IMR-90 (cell line): ENCODE measurements around the gene RPN1. TPM values are rescaled to one million over a fixed set of nuclear protein-coding genes. Genes with fewer than 3 reads are reported as not detected.
A peak's percentile ranks its signal among the peaks of the same experiment; 100 is the strongest.

Experiments
- ATAC-seq: fragments of 200-7000 bp; cut with Tn5 transposase; 2 replicates; pipeline ENCODE4 v1.9.1; 2020; ENCODE audit warnings: low read depth, mild to moderate bottlenecking, moderate library complexity
- BruUV-seq: library from RNA; stranded (reverse); fragments of 400-500 nt; replicated peaks from 2 replicates; lab custom pipeline; 2021; lab: Mats Ljungman, UMichigan
- CTCF ChIA-PET: fragments of 300-600 bp; formaldehyde crosslinking; extraction: SDS; loops from one replicate; lab custom pipeline; 2021; ENCODE audit warnings: antibody characterized with exemption; lab: Yijun Ruan, JAX
- POLR2A ChIA-PET: fragments of 300-600 bp; sonication (Branson Sonifier 250); formaldehyde crosslinking; loops from one replicate; lab custom pipeline; 2022; ENCODE audit warnings: antibody characterized with exemption; ENCODE audit not compliant: unreplicated experiment; lab: Charles Lee
- DNase-seq: peaks from one replicate; pipeline ENCODE4 v3.0.0; 2013
- H2AFZ ChIP-seq: replicated peaks from 2 replicates; pipeline ENCODE3; 2013; ENCODE audit warnings: low read length, mild to moderate bottlenecking; ENCODE audit not compliant: poor library complexity
- H2AK5ac ChIP-seq: 2 replicates; pipeline ENCODE4 v1.6.1; 2013; ENCODE audit warnings: low read depth, low read length, inconsistent platforms
- H2AK9ac ChIP-seq: replicated peaks from 2 replicates; pipeline ENCODE3; 2013; ENCODE audit warnings: mild to moderate bottlenecking, low read depth, low read length, moderate library complexity; ENCODE audit not compliant: poor library complexity
- H2BK120ac ChIP-seq: 2 replicates; pipeline ENCODE4 v1.6.1; 2013; ENCODE audit warnings: low read depth, low read length, inconsistent platforms
- H2BK15ac ChIP-seq: 3 replicates; pipeline ENCODE4 v1.6.1; 2013; ENCODE audit warnings: low read depth, low read length, inconsistent platforms
- H2BK20ac ChIP-seq: 2 replicates; pipeline ENCODE4 v1.6.1; 2013; ENCODE audit warnings: low read depth, mild to moderate bottlenecking, inconsistent platforms, low read length, moderate library complexity
- H2BK5ac ChIP-seq: 2 replicates; pipeline ENCODE4 v1.6.1; 2013; ENCODE audit warnings: mild to moderate bottlenecking, low read depth, low read length, inconsistent platforms; ENCODE audit not compliant: poor library complexity, severe bottlenecking
- H3K14ac ChIP-seq: replicated peaks from 2 replicates; pipeline ENCODE4 v1.6.1; 2013; ENCODE audit warnings: low read depth, low read length, inconsistent platforms
- H3K18ac ChIP-seq: 2 replicates; pipeline ENCODE4 v1.6.1; 2013; ENCODE audit warnings: low read depth, low read length, control low read depth
- H3K23ac ChIP-seq: 2 replicates; pipeline ENCODE4 v1.6.1; 2013; ENCODE audit warnings: low read depth, low read length, inconsistent platforms
- H3K27ac ChIP-seq: 2 replicates; pipeline ENCODE4 v1.5.1; 2013; ENCODE audit warnings: mild to moderate bottlenecking, control low read depth, low read length; ENCODE audit not compliant: insufficient read depth
- H3K27me3 ChIP-seq: 2 replicates; pipeline ENCODE4 v1.6.1; 2013; ENCODE audit warnings: low read length; ENCODE audit not compliant: control insufficient read depth, insufficient read depth
- H3K36me3 ChIP-seq: 2 replicates; pipeline ENCODE4 v1.6.1; 2013; ENCODE audit warnings: low read length, mixed read lengths; ENCODE audit not compliant: control insufficient read depth, insufficient read depth
- H3K4ac ChIP-seq: 2 replicates; pipeline ENCODE4 v1.6.1; 2013; ENCODE audit warnings: low read depth, low read length, inconsistent platforms
- H3K4me1 ChIP-seq: 2 replicates; pipeline ENCODE4 v1.6.1; 2013; ENCODE audit warnings: low read length, mixed read lengths; ENCODE audit not compliant: control insufficient read depth, insufficient read depth
- H3K4me2 ChIP-seq: 2 replicates; pipeline ENCODE4 v1.6.1; 2013; ENCODE audit warnings: low read depth, mild to moderate bottlenecking, control low read depth, low read length, moderate library complexity
- H3K4me3 ChIP-seq: 2 replicates; pipeline ENCODE4 v1.5.1; 2013; ENCODE audit warnings: low read depth, mild to moderate bottlenecking, control low read depth, low read length, moderate library complexity; ENCODE audit not compliant: insufficient read depth
- H3K56ac ChIP-seq: 2 replicates; pipeline ENCODE4 v1.6.1; 2013; ENCODE audit warnings: low read length, inconsistent platforms; ENCODE audit not compliant: insufficient read depth; ENCODE audit errors: extremely low read depth
- H3K79me1 ChIP-seq, 2 experiments: 2 replicates each; pipeline ENCODE4 v1.6.1; 2013; ENCODE audit warnings: low read length in 2 of 2, inconsistent platforms in 1 of 2, low read depth in 1 of 2
- H3K9ac ChIP-seq: 2 replicates; pipeline ENCODE4 v1.6.1; 2013; ENCODE audit warnings: low read depth, low read length, control low read depth
- H3K9me1 ChIP-seq: 2 replicates; pipeline ENCODE4 v1.6.1; 2013; ENCODE audit warnings: low read length, inconsistent platforms; ENCODE audit not compliant: insufficient read depth
- H3K9me3 ChIP-seq: 2 replicates; pipeline ENCODE4 v1.6.1; 2013; ENCODE audit warnings: low read length; ENCODE audit not compliant: control insufficient read depth, insufficient read depth
- H4K20me1 ChIP-seq: 2 replicates; pipeline ENCODE4 v1.6.1; 2013; ENCODE audit warnings: low read length, inconsistent platforms; ENCODE audit not compliant: insufficient read depth
- H4K5ac ChIP-seq: 2 replicates; pipeline ENCODE4 v1.6.1; 2013; ENCODE audit warnings: mild to moderate bottlenecking, low read depth, low read length, control low read depth
- H4K8ac ChIP-seq, 2 experiments: 2 replicates each; pipeline ENCODE4 v1.6.1; 2013; ENCODE audit warnings: low read depth in 2 of 2, low read length in 2 of 2, control low read depth in 1 of 2, inconsistent platforms in 1 of 2
- H4K91ac ChIP-seq: 2 replicates; pipeline ENCODE4 v1.6.1; 2013; ENCODE audit warnings: low read depth, low read length, inconsistent platforms; ENCODE audit not compliant: insufficient read depth
- CHD1 ChIP-seq: IDR thresholded peaks from 2 replicates; pipeline ENCODE4 v1.6.1; 2012; ENCODE audit warnings: low read depth, low read length, improper control_type of control experiment
- MAFK ChIP-seq: IDR thresholded peaks from 2 replicates; pipeline ENCODE4 v1.6.1; 2012; ENCODE audit warnings: low read depth, low read length, improper control_type of control experiment
- MXI1 ChIP-seq: IDR thresholded peaks from 2 replicates; pipeline ENCODE4 v1.6.1; 2012; ENCODE audit warnings: low read depth, mild to moderate bottlenecking, low read length, moderate library complexity, borderline replicate concordance
- NFE2L2 ChIP-seq: fragments of 150-350 bp; IDR thresholded peaks from 2 replicates; pipeline ENCODE4 v1.6.1; 2016; ENCODE audit warnings: low read depth, mild to moderate bottlenecking, low read length
- POLR2A ChIP-seq: IDR thresholded peaks from 2 replicates; pipeline ENCODE4 v1.6.1; 2012; ENCODE audit warnings: mild to moderate bottlenecking, low read depth, low read length
- RAD21 ChIP-seq: IDR thresholded peaks from 2 replicates; pipeline ENCODE4 v1.6.1; 2012; ENCODE audit warnings: low read length, improper control_type of control experiment
- WGBS, 2 experiments: methylation state at CpG; one replicate each; pipeline versions ENCODE4 v1.1.5 to v1.1.7; 2013; ENCODE audit warnings: missing lambda C conversion rate in 2 of 2; ENCODE audit not compliant: insufficient read length in 1 of 2; ENCODE audit errors: extremely low coverage in 2 of 2; 5-methylcytosine and 5-hydroxymethylcytosine counted together
- dilution Hi-C: fragments of 300-500 bp; cut with HindIII; formaldehyde crosslinking; loops from one replicate; pipeline ENCODE4 v1.14.3; 2018; ENCODE audit warnings: low sequenced_read_pairs; ENCODE audit not compliant: unreplicated experiment
- in situ Hi-C: fragments of 300-500 bp; cut with MboI; formaldehyde crosslinking; loops from 3 replicates; pipeline ENCODE4 v1.14.3; 2019; ENCODE audit warnings: low sequenced_read_pairs, inconsistent platforms, mixed read lengths
- intact Hi-C: fragments of 100-400 bp; cut with micrococcal nuclease; formaldehyde crosslinking; loops from 2 replicates; pipeline ENCODE4 v1.10.0; 2022
- polyA plus RNA-seq, 3 experiments: library from polyadenylated mRNA; depleted of rRNA; stranded (reverse); fragments of >200 nt; gene quantifications; 2 replicates each; pipeline ENCODE4 v1.2.3, GENCODE V29; 2012; ENCODE audit warnings: low replicate concordance in 1 of 3
- total RNA-seq: library from RNA; depleted of rRNA; stranded (reverse); fragments of >200 nt; gene quantifications from 2 replicates; pipeline ENCODE4 v1.2.3, GENCODE V29; 2012
- TF ChIP-seq, protein P1 (sequence below): fragments of 150-350 bp; IDR thresholded peaks from 2 replicates; pipeline ENCODE4 v1.6.1; 2017; ENCODE audit warnings: mild to moderate bottlenecking, antibody characterized with exemption, low read length, low read depth

Gene RPN1
- total and polyA plus RNA-seq, 2 of the 4 experiments (the other 2 are of a cell fraction) = 252 to 736 TPM

DNA sequence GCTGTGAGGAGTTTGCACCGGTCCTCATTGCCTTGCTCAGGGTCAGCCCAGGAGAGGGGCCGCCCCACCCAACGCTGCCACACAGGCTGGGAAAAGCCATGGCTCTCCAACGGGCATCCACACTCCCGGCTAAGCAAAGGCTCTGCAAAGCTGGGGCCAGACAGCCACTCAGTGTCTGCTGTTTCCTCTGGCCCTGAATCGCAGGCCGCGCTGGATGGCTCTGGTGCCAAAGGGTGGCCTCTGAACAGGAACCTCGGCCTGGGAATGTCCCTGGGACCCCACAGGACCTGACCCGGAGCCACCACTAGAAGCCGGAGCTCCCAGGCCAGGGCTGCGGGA, 42.9 kb downstream of the RPN1 start:
- peak overlapping the region; percentile 94 for H2AFZ ChIP-seq

More for the DNA sequence above, 42.9 kb downstream of the RPN1 start:
- ATAC-seq = no peak
- peaks cover 3% of the 10 kb centered on the region; the same call in 1 of the 2 replicates for H3K9me1 ChIP-seq
- H3K56ac ChIP-seq = no peak overlapping the region
- no peak overlapping the region for H4K91ac ChIP-seq
- H4K5ac ChIP-seq = no peak overlapping the region
- H3K4me1 ChIP-seq = no peaks in the 10 kb centered on the region
- H2AK5ac ChIP-seq = 0 out of 2 replicates have a peak overlapping the region, but pooled peaks have one; percentile 10
- intact Hi-C loops = loop anchor here (1.0 to 5.0 kb wide), 4 partner anchors 110 to 512 kb away; no protein-coding TSS in a partner anchor
- H2BK5ac ChIP-seq = no peak overlapping the region
- H3K23ac ChIP-seq = no peak overlapping the region
- H4K8ac ChIP-seq = no peak overlapping the region; a peak in 1 of 4 replicates
- no peak overlapping the region for H2BK15ac ChIP-seq
- CTCF ChIA-PET = interaction anchor here (1.4 kb wide), 1 partner anchor 175 kb away, joined by 3 read pairs; no protein-coding TSS in a partner anchor
- WGBS, 2 experiments = 78% methylated on average over 8 of the region's 12 CpGs; no CpG with 5 or more reads in 1 of the 2 experiments
- BruUV-seq = no TSS peak
- H3K79me1 ChIP-seq = no peaks in the 10 kb centered on the region; a peak in 1 of 4 replicates
- no peaks in the 10 kb centered on the region; the same call in 1 of the 2 replicates for H3K36me3 ChIP-seq
- no peaks in the 10 kb centered on the region for H3K9me3 ChIP-seq
- H3K18ac ChIP-seq = no peak overlapping the region
- H3K4ac ChIP-seq = no peak overlapping the region
- no peak overlapping the region for H3K4me3 ChIP-seq
- H2AK9ac ChIP-seq = peak overlapping the region; percentile 71
- no peak overlapping the region for H2BK120ac ChIP-seq
- no peaks in the 10 kb centered on the region for H3K27me3 ChIP-seq
- no peak overlapping the region for H3K4me2 ChIP-seq
- in situ Hi-C loops = loop anchor here (5.0 kb wide), 1 partner anchor 185 kb away; no protein-coding TSS in a partner anchor
- no peak for DNase-seq
- H3K27ac ChIP-seq = no peak overlapping the region
- peaks cover 5% of the 10 kb centered on the region; the same call in 1 of the 2 replicates for H4K20me1 ChIP-seq
- dilution Hi-C loops = no loop called here
- POLR2A ChIA-PET = no interaction called here
- no peak overlapping the region for H3K9ac ChIP-seq
- no peak overlapping the region for H2BK20ac ChIP-seq
- H3K14ac ChIP-seq = no peak overlapping the region
- TF ChIP-seq CHD1 (no peak), MXI1 (no peak), MAFK (no peak), RAD21 (no peak), POLR2A (no peak), NFE2L2 (no peak)
- TF ChIP-seq, protein P1, sequence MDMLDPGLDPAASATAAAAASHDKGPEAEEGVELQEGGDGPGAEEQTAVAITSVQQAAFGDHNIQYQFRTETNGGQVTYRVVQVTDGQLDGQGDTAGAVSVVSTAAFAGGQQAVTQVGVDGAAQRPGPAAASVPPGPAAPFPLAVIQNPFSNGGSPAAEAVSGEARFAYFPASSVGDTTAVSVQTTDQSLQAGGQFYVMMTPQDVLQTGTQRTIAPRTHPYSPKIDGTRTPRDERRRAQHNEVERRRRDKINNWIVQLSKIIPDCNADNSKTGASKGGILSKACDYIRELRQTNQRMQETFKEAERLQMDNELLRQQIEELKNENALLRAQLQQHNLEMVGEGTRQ = no peak
